22Rv1 (cell line): ENCODE results near the gene CEP70.
A peak's percentile ranks its signal among the peaks of the same experiment; 100 is the strongest.

Source experiments
- H3K27ac ChIP-seq: fragments of 450-650 bp; 2 replicates; pipeline ENCODE4 v1.5.1; 2017
- ZFX ChIP-seq: fragments of 450-650 bp; IDR thresholded peaks from 2 replicates; pipeline ENCODE4 v1.6.1; 2017; ENCODE audit warnings: antibody characterized with exemption, borderline replicate concordance
- TF ChIP-seq, protein P1 (sequence below): fragments of 450-650 bp; IDR thresholded peaks from 2 replicates; pipeline ENCODE4 v1.5.1; 2017; ENCODE audit warnings: mild to moderate bottlenecking

CEP70 gene, protein sequence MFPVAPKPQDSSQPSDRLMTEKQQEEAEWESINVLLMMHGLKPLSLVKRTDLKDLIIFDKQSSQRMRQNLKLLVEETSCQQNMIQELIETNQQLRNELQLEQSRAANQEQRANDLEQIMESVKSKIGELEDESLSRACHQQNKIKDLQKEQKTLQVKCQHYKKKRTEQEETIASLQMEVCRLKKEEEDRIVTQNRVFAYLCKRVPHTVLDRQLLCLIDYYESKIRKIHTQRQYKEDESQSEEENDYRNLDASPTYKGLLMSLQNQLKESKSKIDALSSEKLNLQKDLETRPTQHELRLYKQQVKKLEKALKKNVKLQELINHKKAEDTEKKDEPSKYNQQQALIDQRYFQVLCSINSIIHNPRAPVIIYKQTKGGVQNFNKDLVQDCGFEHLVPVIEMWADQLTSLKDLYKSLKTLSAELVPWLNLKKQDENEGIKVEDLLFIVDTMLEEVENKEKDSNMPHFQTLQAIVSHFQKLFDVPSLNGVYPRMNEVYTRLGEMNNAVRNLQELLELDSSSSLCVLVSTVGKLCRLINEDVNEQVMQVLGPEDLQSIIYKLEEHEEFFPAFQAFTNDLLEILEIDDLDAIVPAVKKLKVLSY

DNA sequence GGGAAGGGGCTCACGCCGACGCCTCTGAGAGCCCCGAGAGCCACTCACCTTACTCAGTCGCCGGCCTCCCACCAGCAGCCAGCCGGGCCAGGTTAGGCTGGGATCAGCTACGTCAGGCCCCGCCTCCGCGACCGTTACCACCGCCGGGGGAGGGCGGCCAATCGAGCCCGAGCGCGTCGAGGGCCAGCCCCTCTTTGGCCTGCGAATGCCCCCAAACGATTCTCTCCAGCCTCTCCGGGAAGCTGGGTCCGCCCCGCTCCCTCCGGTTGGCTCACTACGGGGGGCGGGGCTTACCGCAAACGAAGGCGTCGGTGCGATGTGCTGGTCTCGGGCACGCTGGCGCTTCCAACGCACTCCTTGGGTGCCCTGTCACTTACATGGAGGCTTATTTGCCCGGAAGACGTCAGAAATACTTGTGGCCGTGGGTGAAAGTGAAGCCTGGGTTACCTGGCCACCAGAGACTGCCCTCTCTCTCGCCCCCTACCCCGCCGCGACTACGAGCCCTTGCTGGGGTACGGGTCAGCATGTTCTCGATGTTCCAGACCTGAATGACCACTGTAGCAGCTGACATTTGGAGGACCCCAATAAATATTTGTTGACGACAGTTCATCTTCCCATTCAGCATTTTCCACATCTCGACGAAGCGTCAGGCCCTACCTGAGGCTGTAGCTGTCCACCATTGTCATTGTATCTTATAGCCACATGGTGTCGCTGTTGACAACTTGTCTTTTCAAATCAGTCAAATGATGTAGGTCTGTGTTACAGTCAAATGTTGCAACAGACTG is at the start of gene CEP70:
CEP70 (minus strand) TSS at position 111 of the 785 bp plus-strand sequence. CDS start 21,333 bp downstream, outside the sequence.
- no peak for TF ChIP-seq ZFX
- TF ChIP-seq, protein P1, sequence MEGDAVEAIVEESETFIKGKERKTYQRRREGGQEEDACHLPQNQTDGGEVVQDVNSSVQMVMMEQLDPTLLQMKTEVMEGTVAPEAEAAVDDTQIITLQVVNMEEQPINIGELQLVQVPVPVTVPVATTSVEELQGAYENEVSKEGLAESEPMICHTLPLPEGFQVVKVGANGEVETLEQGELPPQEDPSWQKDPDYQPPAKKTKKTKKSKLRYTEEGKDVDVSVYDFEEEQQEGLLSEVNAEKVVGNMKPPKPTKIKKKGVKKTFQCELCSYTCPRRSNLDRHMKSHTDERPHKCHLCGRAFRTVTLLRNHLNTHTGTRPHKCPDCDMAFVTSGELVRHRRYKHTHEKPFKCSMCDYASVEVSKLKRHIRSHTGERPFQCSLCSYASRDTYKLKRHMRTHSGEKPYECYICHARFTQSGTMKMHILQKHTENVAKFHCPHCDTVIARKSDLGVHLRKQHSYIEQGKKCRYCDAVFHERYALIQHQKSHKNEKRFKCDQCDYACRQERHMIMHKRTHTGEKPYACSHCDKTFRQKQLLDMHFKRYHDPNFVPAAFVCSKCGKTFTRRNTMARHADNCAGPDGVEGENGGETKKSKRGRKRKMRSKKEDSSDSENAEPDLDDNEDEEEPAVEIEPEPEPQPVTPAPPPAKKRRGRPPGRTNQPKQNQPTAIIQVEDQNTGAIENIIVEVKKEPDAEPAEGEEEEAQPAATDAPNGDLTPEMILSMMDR = peak; percentile 87
- H3K27ac ChIP-seq = peak within 1 kb of the TSS; percentile 88

DNA sequence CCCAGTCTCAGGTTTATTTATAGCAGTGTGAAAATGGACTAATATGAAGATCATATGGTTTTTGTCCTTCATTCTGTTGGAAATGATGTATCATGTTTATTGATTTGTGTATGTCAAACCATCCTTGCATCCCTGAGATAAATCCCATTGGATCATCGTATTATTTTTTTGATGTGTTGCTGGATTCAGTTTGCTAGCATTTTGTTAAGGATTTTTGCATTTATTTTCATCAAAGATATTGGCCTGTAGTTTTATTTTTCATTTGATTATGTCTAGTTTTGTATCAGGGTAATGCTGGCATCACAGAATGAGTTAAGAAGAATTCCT is 48.8 kb upstream of the CEP70 start:
- no peak overlapping the region for H3K27ac ChIP-seq
- TF ChIP-seq, protein P1 = no peak
- no peak for TF ChIP-seq ZFX

DNA sequence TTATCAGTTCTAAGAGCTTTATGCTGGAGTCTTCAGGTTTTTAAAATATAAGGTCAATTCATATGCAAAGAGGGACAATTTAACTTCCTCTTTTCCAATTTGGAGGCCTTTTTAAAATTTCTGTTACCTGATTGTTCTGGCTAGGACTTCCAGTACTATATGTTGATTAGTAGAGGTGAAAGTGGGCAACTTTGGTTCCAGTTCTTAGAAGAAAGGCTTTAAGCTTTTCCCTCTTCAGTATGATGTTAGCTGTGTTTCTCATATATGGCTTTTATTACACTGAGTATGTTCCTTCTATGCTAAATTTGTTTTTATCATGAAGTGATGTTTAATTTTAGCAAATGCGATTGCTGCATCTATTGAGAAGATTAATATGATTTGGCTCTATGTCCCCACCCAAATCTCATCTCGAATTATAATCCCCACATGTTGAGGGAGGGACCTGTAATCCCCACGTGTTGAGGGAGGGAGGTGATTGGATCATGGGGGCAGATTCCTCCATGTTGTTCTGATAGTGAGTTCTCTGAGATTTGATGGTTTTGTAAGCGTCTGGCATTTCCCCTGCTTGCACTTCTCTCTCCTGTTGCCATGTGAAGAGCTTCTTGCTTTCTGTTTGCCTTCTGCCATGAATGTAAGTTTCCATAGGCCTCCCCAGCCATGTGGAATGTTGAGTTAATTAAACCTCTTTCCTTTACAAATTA is 48.3 kb upstream of the CEP70 start:
- TF ChIP-seq, protein P1 = no peak
- no peak for TF ChIP-seq ZFX
- no peak overlapping the region for H3K27ac ChIP-seq

DNA sequence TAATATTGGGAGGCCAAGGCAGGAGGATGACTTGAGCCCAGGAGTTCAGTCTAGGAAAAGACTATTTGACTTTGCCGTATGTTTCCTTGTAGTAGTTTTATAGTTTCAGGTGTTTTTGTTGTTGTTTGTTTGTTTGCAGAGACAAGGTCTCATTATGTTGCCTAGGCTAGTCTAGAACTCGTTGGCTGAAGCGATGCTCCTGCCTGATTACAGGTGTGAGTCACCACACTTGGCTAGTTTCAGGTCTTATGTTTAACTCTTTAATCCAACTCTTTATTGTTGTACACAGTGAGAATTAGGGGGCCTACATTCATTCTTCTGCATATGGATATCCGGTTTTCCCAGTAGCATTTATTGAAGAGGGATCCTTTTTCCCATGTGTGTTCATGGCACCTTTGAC is 46.5 kb upstream of the CEP70 start:
- TF ChIP-seq, protein P1 = no peak
- TF ChIP-seq ZFX = no peak

DNA sequence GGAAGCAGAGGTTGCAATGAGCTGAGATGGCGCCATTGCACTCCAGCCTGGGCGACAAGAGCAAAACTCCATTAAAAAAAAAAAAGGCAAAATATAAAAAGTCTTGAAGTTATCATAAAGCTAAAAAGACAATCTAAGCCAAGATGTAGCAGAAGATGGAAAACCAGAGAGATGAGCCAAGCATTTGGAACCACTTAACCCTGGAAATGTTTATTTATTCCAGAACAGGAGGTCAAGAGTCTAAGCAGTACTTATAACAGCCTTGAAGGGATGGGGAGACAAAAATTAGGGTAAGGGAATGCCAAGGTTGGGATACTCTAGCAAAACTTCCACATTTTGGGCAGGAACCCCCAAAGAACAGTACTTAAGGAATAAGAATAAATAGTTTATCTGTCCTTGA is 44.6 kb upstream of the CEP70 start:
- H3K27ac ChIP-seq = no peak overlapping the region
- TF ChIP-seq, protein P1 = no peak
- TF ChIP-seq ZFX = no peak

More for the DNA sequence above, 46.5 kb upstream of the CEP70 start:
- no peak overlapping the region for H3K27ac ChIP-seq

DNA sequence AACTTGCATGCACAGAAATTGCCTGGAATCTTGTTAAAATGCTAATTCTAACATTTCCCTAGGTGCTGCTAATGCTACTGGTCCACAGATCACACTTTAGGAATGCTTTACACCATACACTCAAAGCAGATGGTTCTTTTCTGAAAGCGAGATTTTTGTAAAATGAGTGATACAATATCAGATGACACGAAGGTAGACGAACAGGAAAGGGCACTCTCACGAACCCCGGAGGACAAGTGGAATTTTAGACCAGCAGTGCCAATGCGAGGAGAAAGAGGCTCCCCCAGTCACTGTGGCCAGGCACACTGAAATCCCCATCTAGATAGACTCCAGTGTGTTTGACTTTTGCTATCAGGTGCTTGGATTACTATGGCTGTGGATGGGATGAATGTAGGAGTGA is 35.5 kb upstream of the CEP70 start:
- no peak overlapping the region for H3K27ac ChIP-seq
- no peak for TF ChIP-seq ZFX
- TF ChIP-seq, protein P1 = no peak
